Measurements from ENCODE around the gene NPAS1.
"Not testable (repeated sequence)": the region's sequence is repeated elsewhere in the genome, so short reads cannot be mapped to it uniquely, and the experiment has no call there.

NPAS1 gene

GRCh38 chr19:47049307-47049700 is 29.7 kb downstream of the NPAS1 start:
- no peak for DNase-seq

- DNase-seq: not testable (repeated sequence)
Observed at GRCh38 chr19:47050562-47050961, 30.9 kb downstream of the NPAS1 start.

GRCh38 chr19:47056411-47056810 is 36.8 kb downstream of the NPAS1 start:
- DNase-seq: no peak

GRCh38 chr19:47057328-47057727 is 37.7 kb downstream of the NPAS1 start:
- no peak for DNase-seq

- no peak for DNase-seq
Observed at GRCh38 chr19:47058621-47059022, 39.0 kb downstream of the NPAS1 start.

GRCh38 chr19:47063874-47064273 is 44.2 kb downstream of the NPAS1 start:
- no peak for DNase-seq

GRCh38 chr19:47065242-47065641 is 45.6 kb downstream of the NPAS1 start:
- DNase-seq: no peak

GRCh38 chr19:47066376-47067214 is 47.0 kb downstream of the NPAS1 start:
- no peak for DNase-seq

- no peak for DNase-seq
Observed at GRCh38 chr19:47067215-47067847, 47.7 kb downstream of the NPAS1 start.

GRCh38 chr19:47068246-47068645 is 48.6 kb downstream of the NPAS1 start:
- DNase-seq: no peak

GRCh38 chr19:47068876-47069406 is 49.3 kb downstream of the NPAS1 start:
- DNase-seq: no peak

GRCh38 chr19:47069795-47070194 is 50.2 kb downstream of the NPAS1 start:
- DNase-seq: no peak

GRCh38 chr19:47070756-47071155 is 51.1 kb downstream of the NPAS1 start:
- no peak for DNase-seq

- DNase-seq: no peak
Observed at GRCh38 chr19:47071731-47072130, 52.1 kb downstream of the NPAS1 start.

- DNase-seq: no peak
Observed at GRCh38 chr19:47072323-47072722, 52.7 kb downstream of the NPAS1 start.

GRCh38 chr19:47073574-47073973 is 53.9 kb downstream of the NPAS1 start:
- no peak for DNase-seq

- no peak for DNase-seq
Observed at GRCh38 chr19:47074621-47075020, 55.0 kb downstream of the NPAS1 start.

- no peak for DNase-seq
Observed at GRCh38 chr19:47075179-47075810, 55.7 kb downstream of the NPAS1 start.

- no peak for DNase-seq
Observed at GRCh38 chr19:47075941-47076340, 56.3 kb downstream of the NPAS1 start.

- DNase-seq: not testable (repeated sequence)
Observed at GRCh38 chr19:47078351-47078750, 58.7 kb downstream of the NPAS1 start.

GRCh38 chr19:47081095-47081494 is 61.5 kb downstream of the NPAS1 start:
- DNase-seq: no peak

GRCh38 chr19:47082493-47082892 is 62.9 kb downstream of the NPAS1 start:
- no peak for DNase-seq

- no peak for DNase-seq
Observed at GRCh38 chr19:47084879-47085439, 65.3 kb downstream of the NPAS1 start.
